ENCODE results near the gene CHST8. TPM values are rescaled to one million over a fixed set of nuclear protein-coding genes. Genes with fewer than 3 reads are reported as not detected.
"Not testable (repeated sequence)": the region's sequence is repeated elsewhere in the genome, so short reads cannot be mapped to it uniquely, and the experiment has no call there.

CHST8 gene
- total RNA-seq, 1 experiment from 2014 or later: 0.79 TPM

DNA sequence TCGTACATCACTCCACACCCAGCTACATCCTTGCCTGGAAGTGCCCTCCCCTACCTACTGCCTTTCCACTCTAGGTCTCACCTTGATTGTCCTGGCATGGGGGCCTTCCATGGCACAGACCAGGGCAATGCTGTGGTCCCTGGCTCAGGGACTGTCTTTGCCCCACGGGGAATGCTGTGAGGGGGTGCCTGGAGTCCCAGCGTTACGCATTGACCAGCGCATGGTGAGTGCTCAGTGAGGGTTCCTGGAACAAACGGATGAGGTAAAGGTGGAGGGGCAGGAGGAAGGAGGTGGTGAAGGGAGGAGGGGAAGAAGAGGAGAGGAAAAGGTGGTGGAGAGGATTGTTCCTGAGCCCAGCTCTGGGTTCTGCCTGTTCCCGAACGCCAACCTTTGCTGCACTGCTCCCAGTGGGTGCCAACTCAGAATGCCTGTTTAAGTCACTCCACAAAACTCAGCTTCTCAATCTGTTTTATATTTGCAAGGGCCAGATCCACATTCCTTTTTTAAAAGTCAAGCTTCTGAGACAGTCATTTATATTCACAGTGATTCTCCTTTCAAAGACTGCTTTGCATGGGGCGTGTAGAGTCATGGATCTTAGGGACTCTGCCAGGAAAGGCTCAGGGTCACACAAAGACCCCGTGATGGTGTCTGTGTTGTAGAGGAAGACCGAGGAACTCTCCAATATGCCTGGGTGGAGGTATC, 40.8 kb downstream of the CHST8 start:
- no peak for DNase-seq (ENCODE audit: low read depth, low spot score)
- in situ Hi-C loops (cut with HindIII; ENCODE audit: low pct_unique_long_range_greater_than_20kb, low sequenced_read_pairs): no loop called here

DNA sequence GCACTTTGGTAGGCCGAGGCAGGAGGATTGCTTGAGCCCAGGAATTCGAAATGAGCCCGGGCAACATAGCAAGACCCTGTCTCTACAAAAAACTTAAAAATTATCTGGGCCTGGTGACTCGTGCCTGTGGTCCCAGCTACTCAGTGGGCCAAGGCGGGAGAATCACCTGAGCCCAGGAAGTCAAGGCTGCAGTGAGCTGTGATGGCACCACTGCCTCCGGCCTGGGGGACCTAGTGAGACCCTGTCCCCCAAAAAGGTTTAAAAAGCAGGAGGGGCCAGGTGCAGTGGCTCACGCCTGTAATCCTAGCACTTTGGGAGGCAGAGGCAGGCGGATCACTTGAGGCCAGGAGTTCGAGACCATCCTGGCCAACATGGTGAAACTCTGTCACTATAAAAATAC, 41.6 kb downstream of the CHST8 start:
- DNase-seq (ENCODE audit: low read depth, low spot score); in situ Hi-C loops (cut with HindIII; ENCODE audit: low pct_unique_long_range_greater_than_20kb, low sequenced_read_pairs): not testable (repeated sequence)

DNA sequence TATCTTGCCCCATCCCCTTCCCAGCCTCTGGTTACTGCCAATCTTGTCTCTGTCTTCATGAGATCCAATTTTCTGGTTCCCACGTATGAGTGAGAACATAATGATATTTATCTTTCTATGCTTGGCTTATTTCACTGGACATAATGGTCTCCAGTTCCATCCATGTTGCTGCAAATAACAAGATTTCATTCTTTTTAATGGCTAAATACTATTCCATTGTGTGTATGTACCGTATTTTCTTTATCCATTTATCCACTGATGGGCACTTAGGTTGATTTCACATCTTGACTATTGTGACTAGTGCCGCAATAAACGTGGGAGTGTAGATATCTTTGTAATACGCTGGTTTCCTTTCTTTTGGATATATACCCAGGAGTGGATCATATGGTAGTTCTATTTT, 43.0 kb downstream of the CHST8 start:
- DNase-seq (ENCODE audit: low read depth, low spot score): no peak
- in situ Hi-C loops (cut with HindIII; ENCODE audit: low pct_unique_long_range_greater_than_20kb, low sequenced_read_pairs): no loop called here

DNA sequence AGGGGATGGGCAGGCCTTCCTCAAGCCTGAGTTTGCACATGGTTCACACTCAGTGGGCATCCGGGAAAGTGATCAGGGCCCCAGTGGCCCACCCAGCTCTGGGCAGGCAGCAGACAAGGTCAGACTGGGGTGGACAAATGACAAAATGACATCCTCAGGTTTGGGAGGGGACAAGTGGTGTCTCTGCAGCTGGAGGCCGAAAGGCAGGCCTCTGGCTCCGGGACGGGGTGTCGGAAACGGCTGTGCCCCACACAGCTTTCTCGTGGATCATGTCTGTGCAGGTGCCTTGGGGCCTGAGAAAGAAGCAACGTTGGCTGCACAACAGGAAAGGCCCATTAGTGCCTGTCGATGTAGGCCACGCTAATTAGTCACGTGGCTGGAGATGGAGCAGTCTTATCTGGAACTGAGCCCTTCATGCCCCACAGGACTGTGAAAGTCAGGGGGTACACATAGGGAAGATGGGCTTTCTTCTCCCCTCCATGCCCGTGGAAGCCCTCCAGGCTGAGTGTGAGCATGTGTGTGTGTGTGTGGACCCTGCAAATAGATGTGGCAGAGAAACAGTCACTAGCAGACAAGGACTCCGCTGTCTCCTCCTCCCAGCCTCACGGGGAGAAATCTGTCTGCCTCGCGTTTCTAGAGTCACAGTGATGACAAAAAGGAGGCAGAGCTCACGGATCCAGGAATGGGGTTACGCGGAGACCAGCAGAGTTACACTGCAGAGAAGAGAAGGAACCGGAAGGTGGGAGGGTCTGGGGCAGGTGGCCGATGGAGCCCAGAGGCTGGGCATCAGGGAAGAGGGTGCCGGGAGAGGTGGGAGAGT, 44.2 kb downstream of the CHST8 start:
- in situ Hi-C loops (cut with HindIII; ENCODE audit: low pct_unique_long_range_greater_than_20kb, low sequenced_read_pairs): no loop called here
- DNase-seq (ENCODE audit: low read depth, low spot score): no peak

DNA sequence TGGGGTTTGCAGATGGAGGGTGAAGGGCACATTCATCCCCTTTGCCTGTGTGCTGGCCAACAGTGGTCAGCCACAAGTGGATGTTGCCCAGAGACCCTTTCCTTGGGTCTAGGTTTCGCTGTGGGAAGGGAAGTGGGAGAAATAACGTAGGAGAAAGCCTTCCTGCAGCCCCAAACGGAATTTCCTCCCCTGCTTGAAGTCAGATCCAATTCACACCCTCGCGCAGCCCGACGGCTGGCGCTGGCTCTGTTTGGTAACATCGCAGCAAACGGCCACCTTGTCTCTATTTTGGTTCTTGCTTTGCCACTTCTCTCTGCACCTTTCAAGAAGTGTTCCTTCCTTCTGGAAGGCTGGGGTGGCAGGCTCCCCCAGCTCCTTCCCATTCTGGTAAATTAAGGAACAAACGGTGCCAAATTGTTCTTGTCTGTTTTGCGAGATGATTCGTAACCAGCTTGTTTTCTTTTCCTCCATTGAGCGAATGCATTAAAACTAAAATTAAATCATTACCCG, 45.4 kb downstream of the CHST8 start:
- in situ Hi-C loops (cut with HindIII; ENCODE audit: low pct_unique_long_range_greater_than_20kb, low sequenced_read_pairs): no loop called here
- no peak for DNase-seq (ENCODE audit: low read depth, low spot score)

DNA sequence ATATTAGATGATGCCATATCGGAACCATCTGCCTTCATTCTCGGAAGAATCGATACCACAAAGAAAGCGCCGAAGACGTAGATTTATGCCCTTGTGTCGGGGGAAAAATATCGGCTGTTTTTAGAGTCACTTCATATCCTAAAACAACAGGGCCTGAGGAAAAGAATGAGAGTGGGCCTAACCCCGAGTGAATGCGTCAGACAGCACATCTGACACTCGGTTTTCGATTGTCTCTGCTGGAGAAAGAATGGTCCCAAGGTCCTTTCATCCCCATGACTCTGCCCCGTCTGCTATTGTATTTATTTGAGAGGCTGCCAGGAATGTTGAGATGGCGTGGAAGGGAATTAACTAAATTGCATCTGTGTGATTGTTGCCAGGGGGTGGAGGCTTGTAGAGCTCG, 46.1 kb downstream of the CHST8 start:
- in situ Hi-C loops (cut with HindIII; ENCODE audit: low pct_unique_long_range_greater_than_20kb, low sequenced_read_pairs): no loop called here
- no peak for DNase-seq (ENCODE audit: low read depth, low spot score)

DNA sequence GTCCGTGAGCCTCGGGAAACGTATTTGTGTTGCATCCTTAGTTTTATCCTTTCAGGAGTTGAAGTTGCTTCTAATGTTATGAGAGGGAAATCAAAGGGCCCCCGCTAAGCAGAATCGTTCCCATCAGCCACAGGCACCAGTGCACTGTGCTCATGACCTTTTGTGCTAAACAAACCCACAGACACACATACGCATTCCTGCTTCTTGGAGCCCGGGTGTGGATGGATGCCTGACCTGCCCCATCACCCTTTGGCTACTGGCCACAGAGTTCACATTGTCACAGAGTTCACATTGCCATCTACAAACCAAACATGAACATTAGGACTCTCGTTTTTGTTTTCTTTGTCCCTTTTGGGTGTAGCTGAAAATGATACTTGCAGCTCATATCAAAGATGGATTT, 47.2 kb downstream of the CHST8 start:
- in situ Hi-C loops (cut with HindIII; ENCODE audit: low pct_unique_long_range_greater_than_20kb, low sequenced_read_pairs): no loop called here
- no peak for DNase-seq (ENCODE audit: low read depth, low spot score)

DNA sequence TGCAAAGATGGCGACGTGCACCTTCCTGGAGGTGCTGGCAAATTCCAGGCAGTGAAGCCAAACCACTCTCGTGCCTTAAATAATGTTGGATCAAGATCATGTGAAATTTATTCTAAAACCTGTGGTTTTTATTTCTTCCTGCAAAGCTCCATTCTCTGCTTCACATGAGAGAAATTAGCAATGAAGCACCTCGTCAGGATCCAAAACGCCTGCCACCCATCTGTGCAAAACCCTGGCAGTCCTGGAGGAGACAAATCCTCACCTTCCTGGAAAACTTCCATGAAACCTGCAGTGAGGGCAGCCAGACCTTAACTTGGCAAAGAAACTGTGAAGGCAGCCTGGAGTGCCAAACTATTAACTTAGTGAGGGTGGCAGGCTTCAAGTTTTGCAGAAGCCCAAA, 47.6 kb downstream of the CHST8 start:
- DNase-seq (ENCODE audit: low read depth, low spot score): no peak
- in situ Hi-C loops (cut with HindIII; ENCODE audit: low pct_unique_long_range_greater_than_20kb, low sequenced_read_pairs): no loop called here

DNA sequence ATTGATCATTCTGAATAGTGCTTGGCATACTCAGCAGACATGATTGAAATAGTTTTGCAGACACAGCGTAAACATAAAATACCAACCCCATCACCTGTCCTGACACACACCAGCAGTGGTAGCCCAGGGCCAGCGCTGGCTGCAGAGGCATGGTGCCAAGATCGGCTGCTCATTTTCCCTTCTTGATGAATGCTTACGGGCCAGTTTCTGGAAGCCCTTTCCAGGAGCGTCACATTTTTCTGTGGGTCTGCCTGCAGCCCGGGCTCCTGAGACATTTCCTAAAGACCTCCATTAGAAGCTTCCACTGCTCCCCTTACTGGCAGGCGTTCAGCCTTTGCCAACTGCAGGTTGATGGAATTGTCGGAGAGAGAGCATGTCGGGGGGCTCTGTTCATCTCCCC, 48.6 kb downstream of the CHST8 start:
- DNase-seq (ENCODE audit: low read depth, low spot score): no peak
- in situ Hi-C loops (cut with HindIII; ENCODE audit: low pct_unique_long_range_greater_than_20kb, low sequenced_read_pairs): no loop called here

DNA sequence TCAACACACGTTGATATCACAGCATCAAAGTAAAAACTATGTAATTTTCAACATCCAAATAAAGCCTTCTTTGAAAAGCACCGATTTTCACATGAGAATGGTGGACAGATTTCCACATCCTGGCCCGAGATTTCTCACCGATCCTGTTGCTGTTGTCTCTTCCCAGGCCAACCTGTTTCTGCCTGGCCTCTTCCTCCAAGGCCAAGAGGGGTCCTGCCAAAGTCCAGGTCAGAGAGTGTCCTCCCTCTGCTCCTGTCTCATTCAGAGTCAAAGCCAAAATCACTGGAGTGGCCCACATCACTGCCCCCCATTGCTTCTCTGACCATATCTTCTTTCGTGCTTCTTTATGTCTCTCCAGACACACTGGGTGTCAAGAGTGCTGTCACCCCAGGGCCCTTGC, 49.5 kb downstream of the CHST8 start:
- in situ Hi-C loops (cut with HindIII; ENCODE audit: low pct_unique_long_range_greater_than_20kb, low sequenced_read_pairs): no loop called here
- DNase-seq (ENCODE audit: low read depth, low spot score): no peak

DNA sequence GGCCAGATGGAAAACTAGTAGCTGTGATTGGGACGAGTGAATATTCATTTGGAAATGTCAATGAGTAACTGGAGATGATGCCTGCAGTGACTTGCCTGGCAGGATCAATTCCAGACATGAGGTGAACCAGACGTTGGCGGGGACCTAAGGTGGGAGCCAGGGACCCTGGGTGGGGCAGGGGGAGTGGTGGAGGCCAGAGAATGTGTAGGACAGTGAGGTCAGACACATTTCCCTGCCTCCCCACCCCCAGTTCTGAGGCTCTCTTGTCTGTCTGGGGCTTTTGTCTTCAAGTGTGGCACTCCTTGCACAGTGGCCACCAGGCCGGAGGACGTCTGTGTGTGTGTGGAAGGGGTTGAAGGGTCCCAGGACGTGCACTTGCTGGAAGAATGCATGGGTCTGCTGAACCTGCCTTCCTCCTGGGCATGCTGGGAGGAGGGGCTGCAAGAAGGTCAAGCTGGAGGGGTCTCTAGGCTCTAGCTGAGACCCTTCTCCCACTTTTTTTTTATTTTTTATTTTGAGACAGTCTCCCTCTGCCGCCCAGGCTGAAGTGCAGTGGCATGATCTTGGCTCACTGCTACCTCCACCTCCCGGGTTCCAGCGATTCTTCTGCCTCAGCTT, 51.6 kb downstream of the CHST8 start:
- no peak for DNase-seq (ENCODE audit: low read depth, low spot score)
- in situ Hi-C loops (cut with HindIII; ENCODE audit: low pct_unique_long_range_greater_than_20kb, low sequenced_read_pairs): no loop called here

DNA sequence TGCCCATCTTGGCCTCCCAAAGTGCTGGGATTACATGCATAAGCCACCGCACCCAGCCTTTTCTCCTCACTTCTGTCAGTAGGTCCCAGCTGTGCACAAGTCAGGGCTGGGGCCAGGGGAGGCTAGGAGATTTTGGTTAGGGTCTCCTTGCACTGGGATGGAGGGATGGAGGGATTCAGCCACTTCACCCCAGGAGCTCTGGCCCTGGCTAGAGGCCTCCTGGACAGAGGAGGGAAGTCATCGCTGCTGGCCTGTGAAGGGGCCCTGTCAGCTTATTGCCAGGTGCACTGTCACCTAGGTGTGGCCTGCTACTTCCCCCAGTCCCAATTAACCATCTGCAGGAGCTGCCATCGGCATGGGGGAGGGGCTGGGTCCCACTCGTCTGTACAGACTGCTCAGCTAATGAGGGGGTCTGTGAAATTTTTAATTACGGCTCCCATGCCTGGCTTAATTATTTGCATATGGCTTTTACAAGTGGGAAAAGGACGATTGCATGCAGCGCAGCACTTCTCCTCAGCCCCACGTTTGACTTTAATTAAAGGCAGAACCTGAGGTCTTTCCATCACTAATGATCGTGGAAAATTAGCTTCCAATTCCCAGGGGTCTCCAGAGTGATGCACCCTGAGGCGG, 52.4 kb downstream of the CHST8 start:
- no peak for DNase-seq (ENCODE audit: low read depth, low spot score)
- in situ Hi-C loops (cut with HindIII; ENCODE audit: low pct_unique_long_range_greater_than_20kb, low sequenced_read_pairs): no loop called here

DNA sequence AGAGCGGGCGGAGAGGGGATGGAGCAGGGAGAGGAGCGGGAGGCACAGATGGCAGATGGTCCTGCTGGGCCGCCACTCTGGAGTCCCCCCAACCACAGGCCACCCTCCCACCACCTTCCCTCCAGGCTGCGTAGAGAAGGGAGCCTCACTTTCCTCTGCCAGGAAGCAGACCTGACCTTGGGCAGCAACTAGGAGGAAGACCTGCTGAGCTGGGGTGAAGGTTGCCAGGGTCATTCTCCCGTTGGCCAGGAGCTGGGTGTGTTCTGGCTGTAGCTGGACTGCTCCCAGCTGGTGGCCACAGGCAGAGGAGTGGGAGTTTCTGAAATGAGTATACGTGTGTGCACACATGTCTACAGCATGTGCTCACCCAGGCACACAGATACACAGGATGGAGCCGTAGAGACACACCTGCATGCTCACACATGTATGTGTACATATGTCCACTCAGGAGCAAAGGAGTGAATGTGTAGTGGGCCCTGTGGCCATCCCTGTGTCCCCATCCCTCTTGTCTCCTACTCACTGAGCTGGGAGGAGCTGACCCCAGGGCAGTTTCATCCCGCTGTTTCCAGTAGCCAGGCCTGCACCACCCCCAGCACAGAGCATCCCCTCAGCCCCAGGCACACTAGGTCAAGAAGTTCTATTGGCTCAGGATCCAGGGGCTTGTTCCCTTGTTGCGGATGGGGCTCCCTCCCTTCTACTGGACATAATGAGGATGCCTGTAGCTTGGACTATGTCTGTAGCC, 53.0 kb downstream of the CHST8 start:
- in situ Hi-C loops (cut with HindIII; ENCODE audit: low pct_unique_long_range_greater_than_20kb, low sequenced_read_pairs): no loop called here
- no peak for DNase-seq (ENCODE audit: low read depth, low spot score)

DNA sequence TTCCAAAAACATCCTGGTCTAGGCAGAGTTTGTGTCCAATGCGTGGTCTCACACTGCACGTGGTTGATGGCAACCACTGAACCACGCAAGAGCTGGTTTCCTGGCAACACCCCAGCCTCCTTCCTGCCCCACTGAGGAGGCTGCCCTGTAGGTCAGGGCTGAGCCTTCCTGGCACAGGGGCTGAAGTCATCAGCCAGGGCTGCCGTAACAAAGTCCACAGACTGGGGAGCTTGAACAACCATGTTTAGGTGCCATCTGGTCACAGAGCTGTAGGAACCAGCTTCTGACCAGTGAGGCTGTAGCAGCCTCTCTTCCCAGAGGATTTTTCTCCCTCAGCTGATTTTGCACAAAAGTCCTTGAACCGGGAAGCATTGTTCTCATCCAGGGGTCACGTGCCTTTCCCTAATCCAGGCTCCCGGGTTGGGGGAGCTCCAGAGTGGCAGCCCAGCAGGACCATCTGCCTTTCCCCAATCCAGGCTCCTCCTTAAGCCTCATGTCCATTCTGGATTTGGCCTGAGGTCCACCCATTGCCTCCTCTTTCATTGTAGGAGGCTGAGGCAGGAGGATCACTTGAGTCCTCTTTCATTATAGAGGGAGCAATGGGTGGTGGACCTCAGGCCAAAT, 53.9 kb downstream of the CHST8 start:
- in situ Hi-C loops (cut with HindIII; ENCODE audit: low pct_unique_long_range_greater_than_20kb, low sequenced_read_pairs): no loop called here
- DNase-seq (ENCODE audit: low read depth, low spot score): no peak

DNA sequence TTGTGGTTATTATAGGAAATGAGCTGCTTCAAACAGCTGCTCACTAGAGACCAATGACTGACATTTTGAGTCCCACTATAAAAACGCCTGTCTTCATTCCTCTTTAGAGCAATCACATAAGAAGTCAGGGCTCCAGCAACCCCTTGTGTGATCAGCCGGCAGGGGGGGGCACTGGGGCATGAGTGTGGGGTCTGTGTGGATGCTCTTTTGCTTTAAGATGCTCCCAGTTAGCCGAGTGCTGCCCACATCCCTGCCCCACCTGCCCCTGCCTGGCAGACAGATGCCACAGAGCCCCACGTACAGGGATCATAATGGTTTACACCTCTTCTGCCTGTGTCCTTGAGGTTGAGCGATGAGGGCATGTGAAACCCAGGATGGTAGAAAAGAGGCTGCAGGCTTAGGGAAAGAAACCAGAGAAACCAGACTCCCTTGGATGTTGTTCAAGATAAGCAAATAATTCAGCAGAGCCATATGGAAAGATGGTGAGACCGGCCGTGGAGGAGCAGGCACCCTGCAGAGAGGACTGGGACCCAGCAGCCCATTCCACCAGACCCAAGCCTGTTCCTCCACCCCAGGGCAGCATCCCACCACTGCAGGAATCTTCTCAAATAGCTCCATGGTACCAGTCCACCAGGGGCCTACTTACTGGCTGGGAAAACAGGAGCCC, 55.4 kb downstream of the CHST8 start:
- in situ Hi-C loops (cut with HindIII; ENCODE audit: low pct_unique_long_range_greater_than_20kb, low sequenced_read_pairs): no loop called here
- no peak for DNase-seq (ENCODE audit: low read depth, low spot score)

DNA sequence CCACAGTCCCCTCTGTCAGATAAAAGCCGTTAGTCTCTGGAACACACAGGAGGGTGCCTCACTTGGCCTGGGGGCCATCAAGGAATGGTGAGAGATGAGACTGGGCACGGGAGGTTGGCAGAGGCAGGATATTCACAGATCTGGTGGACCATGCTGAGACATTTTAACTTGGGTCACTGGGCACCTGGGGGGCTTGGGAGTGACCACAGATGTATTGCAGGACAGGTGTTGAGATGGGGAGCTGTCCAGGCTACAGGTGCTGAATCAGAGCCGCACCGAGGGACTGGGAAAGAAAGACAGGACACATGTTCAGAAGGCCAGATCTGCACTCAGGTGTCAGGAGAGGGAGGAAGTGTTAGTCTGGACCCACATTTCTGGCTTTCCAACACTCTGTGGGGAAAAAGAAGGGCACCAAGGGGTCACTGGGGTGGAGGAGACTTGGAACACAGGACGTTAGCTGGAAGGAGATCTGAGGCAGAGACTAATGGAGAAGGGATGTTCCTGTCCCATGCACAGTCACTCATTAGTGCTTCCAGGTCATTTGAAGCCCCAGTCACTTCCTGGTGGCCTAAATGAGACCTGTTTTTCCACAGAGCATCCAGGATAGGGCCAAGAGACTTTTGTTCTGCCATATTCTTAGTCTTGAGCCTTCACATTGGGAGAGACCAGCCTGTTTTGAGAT, 56.1 kb downstream of the CHST8 start:
- DNase-seq (ENCODE audit: low read depth, low spot score): no peak
- in situ Hi-C loops (cut with HindIII; ENCODE audit: low pct_unique_long_range_greater_than_20kb, low sequenced_read_pairs): no loop called here

Measured in SK-MEL-5 (cell line).